Cardiac septum (tissue), 1 donor: Measurements from ENCODE around the gene DRAP1. TPM values are rescaled to one million over a fixed set of nuclear protein-coding genes. Genes with fewer than 3 reads are reported as not detected.
"Not testable (repeated sequence)": the region's sequence is repeated elsewhere in the genome, so short reads cannot be mapped to it uniquely, and the experiment has no call there.

Experiments used
- DNase-seq: peaks from one replicate; pipeline ENCODE4 v3.0.0-alpha.2; 2020; ENCODE audit warnings: low spot score
- intact Hi-C: fragments of 100-400 bp; cut with DNase I; formaldehyde crosslinking; loops from one replicate; pipeline ENCODE4 v1.14.0; 2022
- total RNA-seq: library from RNA; stranded (reverse); fragmentation: NEBNext Ultra II Directional; extraction: Animal tissue kit (Norgen Biotek cat#: 25700); gene quantifications from one replicate; pipeline ENCODE4 v1.2.1, GENCODE V29; 2021
- donor health status: DM: no; HTN: no; CAD: no.

Gene DRAP1
- total RNA-seq, 1 donor from 2014 or later, result 113 TPM

- DNase-seq, result no peak
- intact Hi-C loops, result loop anchor here (2.0 kb wide), 1 partner anchor 104 kb away; no protein-coding TSS in a partner anchor
These were observed 34.0 kb upstream of the DRAP1 start for GRCh38 chr11:65885231-65885630.

DNA sequence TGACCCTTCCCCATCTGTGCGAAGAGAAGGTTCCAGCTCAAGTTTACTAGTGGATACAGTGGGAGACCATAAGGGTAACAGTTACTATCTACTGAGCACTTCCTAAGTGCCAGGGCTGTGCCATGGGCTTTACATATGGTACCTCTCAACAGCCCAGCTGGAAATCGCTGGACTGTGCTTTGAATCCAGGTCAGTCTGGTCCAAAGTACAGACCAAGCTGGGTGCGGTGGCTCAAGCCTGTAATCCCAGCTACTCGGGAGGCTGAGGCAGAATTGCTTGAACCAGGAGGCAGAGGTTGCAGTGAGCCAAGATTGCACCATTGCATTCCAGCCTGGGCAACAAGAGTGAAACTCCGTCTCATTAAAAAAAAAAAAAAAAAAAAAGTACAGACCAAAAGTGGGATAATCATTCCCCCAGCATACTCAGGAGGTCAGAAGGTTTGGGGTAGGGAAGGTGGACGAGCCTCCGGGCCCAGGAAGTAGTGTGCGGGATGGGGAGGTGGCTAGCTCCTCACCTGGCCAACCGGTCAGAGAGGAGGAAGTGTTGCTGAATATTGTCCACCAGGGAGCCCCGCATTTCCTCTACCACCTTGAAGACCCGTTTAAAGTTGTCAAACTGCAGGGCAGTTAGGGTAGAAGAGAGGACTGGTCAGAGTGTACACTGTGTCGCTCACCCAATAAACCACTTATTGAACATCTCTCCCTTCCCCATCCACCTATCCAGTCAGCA is 33.3 kb upstream of the DRAP1 start:
- intact Hi-C loops, result loop anchor here (2.0 kb wide), 1 partner anchor 103 kb away; no protein-coding TSS in a partner anchor
- DNase-seq, result no peak

GRCh38 chr11:65886826-65887722 is 32.2 kb upstream of the DRAP1 start:
- DNase-seq, result no peak
- intact Hi-C loops, result no loop called here

DNA sequence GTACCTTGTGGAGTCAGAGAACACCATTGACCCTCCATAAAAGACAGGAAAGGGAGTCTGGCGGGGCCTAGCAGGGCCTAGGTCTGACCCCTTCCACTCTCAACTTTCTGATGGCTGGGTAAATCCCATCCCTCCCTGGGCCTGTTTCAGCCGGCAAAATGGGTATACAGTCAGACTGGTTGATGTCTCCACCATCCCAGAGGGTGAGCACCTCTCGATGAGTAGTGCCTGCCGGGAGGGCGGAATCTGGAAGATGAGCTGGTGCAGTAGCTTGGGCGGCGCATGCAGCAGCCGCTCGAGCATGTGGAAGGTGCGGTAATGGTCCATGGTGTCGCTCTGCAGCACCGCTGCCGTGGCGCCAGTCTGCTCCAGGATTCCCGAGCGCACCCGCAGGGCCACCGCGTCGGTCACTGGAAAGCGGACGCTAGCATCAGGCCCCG is 31.5 kb upstream of the DRAP1 start:
- intact Hi-C loops, result loop anchor here (1.0 to 2.0 kb wide), 4 partner anchors 15 to 73 kb away; partner anchors contain the start of genes C11orf68, DRAP1, EFEMP2 and MUS81
- no peak for DNase-seq

- intact Hi-C loops, result loop anchor here (1.0 to 2.0 kb wide), 4 partner anchors 15 to 73 kb away; partner anchors contain the start of genes C11orf68, DRAP1, EFEMP2 and MUS81
- peak; percentile 99 for DNase-seq
These were observed 30.9 kb upstream of the DRAP1 start, which contains the start of gene FIBP for GRCh38 chr11:65888163-65888814. FIBP (minus strand) TSS chr11:65888471; CDS start chr11:65888418, 53 bp downstream.

GRCh38 chr11:65890324-65891218 is 28.7 kb upstream of the DRAP1 start, which contains the start of gene CCDC85B:
CCDC85B (plus strand) TSS chr11:65890673; CDS start chr11:65890784, 111 bp downstream.
- DNase-seq, result peak; percentile 99
- intact Hi-C loops, result no loop called here

GRCh38 chr11:65891219-65892136 is 27.7 kb upstream of the DRAP1 start:
- intact Hi-C loops, result no loop called here

GRCh38 chr11:65892137-65892540 is 27.1 kb upstream of the DRAP1 start:
- intact Hi-C loops, DNase-seq: not testable (repeated sequence)

More at GRCh38 chr11:65891219-65892136, 27.7 kb upstream of the DRAP1 start:
- peak; percentile 87 for DNase-seq

DNA sequence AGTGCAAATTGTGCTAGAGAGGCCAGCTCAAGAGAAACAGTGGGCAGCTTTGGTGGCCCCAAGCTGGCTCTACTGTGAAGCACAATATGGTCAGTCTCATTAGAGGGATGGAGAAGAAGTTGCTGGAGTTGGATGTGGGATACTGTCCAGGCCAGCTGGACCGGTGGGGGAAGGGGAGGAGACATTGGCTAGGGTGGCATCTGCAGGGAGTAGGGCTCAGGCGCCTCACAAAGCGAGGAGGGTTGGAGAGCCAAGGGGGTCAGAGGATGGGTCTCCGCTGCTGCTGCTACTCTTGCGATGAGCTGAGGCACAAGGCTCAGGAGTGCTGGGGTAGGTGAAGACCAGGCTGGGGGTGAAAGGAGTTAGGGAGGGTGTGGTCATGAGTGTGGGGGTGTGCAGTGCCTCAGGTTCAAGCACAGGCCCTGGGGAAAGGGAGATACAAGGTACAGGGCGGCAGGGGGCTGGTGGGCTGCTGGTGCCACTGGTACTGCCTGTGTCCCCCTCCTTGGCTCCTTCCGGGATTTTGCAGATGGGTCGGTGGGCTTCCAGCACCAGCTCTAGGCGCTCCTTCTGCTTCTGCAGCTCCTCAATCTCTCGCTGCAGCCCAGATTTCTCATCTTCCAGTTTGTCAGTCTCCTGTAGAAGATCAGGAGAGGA is 26.4 kb upstream of the DRAP1 start:
- DNase-seq, result no peak
- intact Hi-C loops, result no loop called here

DNA sequence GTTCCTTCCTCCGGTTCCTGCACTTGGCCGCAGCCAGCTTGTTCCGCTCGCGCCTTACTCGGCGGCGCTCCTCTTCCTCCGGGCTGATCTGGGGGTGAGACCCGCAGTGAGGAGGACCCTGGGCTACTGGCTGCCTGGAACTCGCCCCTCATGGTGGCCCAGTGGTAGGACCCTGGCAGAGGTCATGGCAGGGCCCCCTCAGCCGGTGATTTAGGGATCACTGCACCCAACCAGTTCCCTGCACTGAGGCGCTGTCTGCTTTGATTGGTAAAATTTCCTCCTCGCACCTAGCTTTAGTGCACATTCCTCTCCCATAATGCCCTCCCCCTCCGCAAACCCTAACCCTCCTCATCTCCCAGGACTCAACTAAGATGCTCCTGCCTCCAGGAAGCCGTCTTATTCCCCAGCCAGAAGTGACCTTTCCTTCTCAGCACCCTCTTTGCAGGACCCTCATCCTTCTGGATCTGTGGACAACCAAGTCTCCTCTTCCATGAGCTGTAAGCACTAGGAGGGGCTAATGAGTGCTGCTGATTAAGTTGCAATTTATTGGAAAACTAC is 25.1 kb upstream of the DRAP1 start:
- peak; percentile 92 for DNase-seq
- intact Hi-C loops, result no loop called here

- DNase-seq, result no peak
- intact Hi-C loops, result no loop called here
These were observed 23.7 kb upstream of the DRAP1 start for GRCh38 chr11:65895482-65895981.

- intact Hi-C loops, result no loop called here
- DNase-seq, result no peak
These were observed 22.9 kb upstream of the DRAP1 start for GRCh38 chr11:65896034-65896999.

DNA sequence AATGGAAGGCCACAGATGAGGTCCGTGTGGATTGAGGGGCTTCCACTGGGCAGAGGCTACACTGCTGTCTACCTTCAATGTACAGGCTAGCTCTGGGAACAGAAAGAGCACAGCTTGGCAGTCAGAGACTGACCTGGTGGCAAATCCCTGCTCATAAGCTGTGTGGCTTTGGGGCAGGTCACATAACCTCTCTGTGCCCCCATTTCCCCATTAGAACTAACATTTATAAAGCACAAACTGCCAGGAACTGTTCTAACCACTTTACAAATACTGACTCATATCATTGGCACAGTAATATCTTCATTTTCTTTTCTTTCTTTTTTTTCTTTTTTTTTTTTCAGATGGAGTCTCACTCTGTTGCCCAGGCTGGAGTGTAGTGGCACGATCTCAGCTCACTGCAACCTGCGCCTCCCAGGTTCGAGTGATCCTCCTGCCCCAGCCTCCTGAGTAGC is 22.2 kb upstream of the DRAP1 start:
- no peak for DNase-seq
- intact Hi-C loops, result no loop called here

DNA sequence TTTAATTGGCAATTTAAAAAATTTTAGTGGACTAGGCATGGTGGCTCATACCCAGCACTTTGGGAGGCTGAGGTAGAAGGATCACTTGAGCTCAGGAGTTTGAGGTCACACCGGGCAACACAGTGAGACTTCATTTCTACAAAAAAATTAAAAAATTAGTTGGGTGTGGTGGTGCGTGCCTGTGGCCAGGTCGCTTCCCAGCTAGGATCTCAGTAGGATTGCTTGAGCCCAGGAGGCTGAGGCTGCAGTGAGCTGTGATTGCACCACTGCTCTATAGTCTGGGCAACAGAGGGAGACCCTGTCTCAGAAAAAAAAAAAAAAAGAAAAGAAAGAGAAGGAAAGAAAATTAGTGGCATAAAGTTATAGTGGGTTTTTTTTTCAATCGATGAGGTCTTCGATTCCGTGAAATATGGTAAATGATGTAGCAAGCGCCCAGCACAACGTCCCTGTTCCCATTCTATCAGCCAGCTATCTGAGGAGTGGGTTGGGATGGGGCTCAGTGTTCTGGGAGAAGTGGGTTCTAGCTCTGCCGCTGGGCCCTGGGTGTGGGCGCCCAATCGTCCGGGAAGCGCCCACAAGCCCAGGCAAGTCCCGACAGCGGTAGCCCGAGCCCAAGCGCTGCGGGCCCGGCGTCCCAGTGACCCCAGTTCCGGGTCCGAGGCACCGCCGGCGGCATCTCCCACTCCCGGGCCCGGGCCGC is 20.4 kb upstream of the DRAP1 start:
- intact Hi-C loops, result no loop called here
- DNase-seq, result no peak
